Stomach (tissue), 4 donors: Measurements from ENCODE around the gene IL2RA.

Experiments used
- CTCF ChIP-seq, 7 experiments: fragments of 450-650 bp in 4 of 7; fragments of 200-600 bp in 3 of 7; sonication (generic) in 3 of 7; IDR thresholded peaks; one replicate each; pipeline ENCODE4 v1.5.1; 2016 to 2019; ENCODE audit warnings: antibody characterized with exemption in 7 of 7, control low read depth in 2 of 7, mild to moderate bottlenecking in 1 of 7
- EP300 ChIP-seq: sonication (generic); formaldehyde crosslinking; IDR thresholded peaks from one replicate; pipeline ENCODE4 v1.6.1; 2017; ENCODE audit warnings: antibody characterized with exemption
- POLR2A ChIP-seq, 4 donors: fragments of 450-650 bp; IDR thresholded peaks; one replicate each; pipeline ENCODE4 v1.6.1; 2016; ENCODE audit warnings: antibody characterized with exemption in 4 of 4, control low read depth in 2 of 4, mild to moderate bottlenecking in 1 of 4, moderate library complexity in 1 of 4
- POLR2AphosphoS5 ChIP-seq, 3 donors: sonication (generic); formaldehyde crosslinking; IDR thresholded peaks; one replicate each; pipeline ENCODE4 v1.6.1; 2016; ENCODE audit warnings: antibody characterized with exemption in 3 of 3

- no peak for TF ChIP-seq EP300
- no peak for TF ChIP-seq POLR2A (IDR thresholded peaks at IDR 0.05)
- no peak for TF ChIP-seq CTCF (IDR thresholded peaks at IDR 0.05)
- no peak for TF ChIP-seq POLR2AphosphoS5 (IDR thresholded peaks at IDR 0.05)
Observed at GRCh38 chr10:6097063-6097462, 34.9 kb upstream of the IL2RA start.
